Endothelial cell of umbilical vein (primary cell): ENCODE data around the gene TBC1D30. TPM values are rescaled to one million over a fixed set of nuclear protein-coding genes. Genes with fewer than 3 reads are reported as not detected.

ENCODE experiments used
- BruUV-seq: library from RNA; stranded (reverse); fragments of 400-500 nt; replicated peaks from 2 replicates; lab custom pipeline; 2021; lab: Mats Ljungman, UMichigan
- CTCF ChIA-PET: fragments of 300-600, 350-600 bp; sonication (Branson Sonifier 250); formaldehyde crosslinking; loops from one replicate; lab custom pipeline; 2021; ENCODE audit warnings: antibody characterized with exemption, inconsistent platforms; lab: Charles Lee
- POLR2A ChIA-PET: fragments of 300-600, 350-600 bp; sonication (Branson Sonifier 250); formaldehyde crosslinking; loops from one replicate; lab custom pipeline; 2021; ENCODE audit warnings: antibody characterized with exemption, inconsistent platforms; lab: Charles Lee
- DNase-seq: peaks from one replicate; pipeline ENCODE4 v3.0.0-alpha.2; 2011; ENCODE audit warnings: low read depth, low spot score
- FAIRE-seq: peaks from 2 replicates; lab custom pipeline; 2011; peaks lifted over from hg19 to GRCh38; lab: Jason Lieb, UNC
- H2AFZ ChIP-seq: 2 replicates; pipeline ENCODE4 v1.6.0; 2012; ENCODE audit warnings: low read depth, low read length, control low read depth, inconsistent platforms
- H3K27ac ChIP-seq: 2 replicates; pipeline ENCODE4 v1.5.1; 2011; ENCODE audit warnings: low read depth, mild to moderate bottlenecking, control low read depth, low read length, moderate library complexity; ENCODE audit not compliant: insufficient read depth
- H3K27me3 ChIP-seq, 2 experiments: 2 replicates each; pipeline versions ENCODE4 v1.6.0 to v1.6.1; 2011; ENCODE audit warnings: low read length in 2 of 2, mixed read lengths in 1 of 2; ENCODE audit not compliant: control insufficient read depth in 2 of 2, insufficient read depth in 2 of 2
- H3K36me3 ChIP-seq, 2 experiments: 2 replicates in 1 of 2; 3 replicates in 1 of 2; pipeline ENCODE4 v1.5.1; 2011; ENCODE audit warnings: low read length in 2 of 2, mild to moderate bottlenecking in 1 of 2, moderate library complexity in 1 of 2; ENCODE audit not compliant: control insufficient read depth in 2 of 2, insufficient read depth in 2 of 2; ENCODE audit errors: extremely low read depth in 1 of 2
- H3K4me1 ChIP-seq: 3 replicates; pipeline ENCODE4 v1.5.1; 2011; ENCODE audit warnings: mild to moderate bottlenecking, low read length; ENCODE audit not compliant: control insufficient read depth, insufficient read depth; ENCODE audit errors: extremely low read depth
- H3K4me2 ChIP-seq: 2 replicates; pipeline ENCODE4 v1.6.1; 2011; ENCODE audit warnings: low read length, control low read depth, mixed read lengths; ENCODE audit not compliant: insufficient read depth
- H3K4me3 ChIP-seq, 3 experiments: fragments of 200-600 bp in 1 of 3; sonication (generic), shearing (Covaris generic) in 1 of 3; replicated peaks in 1 of 3; 2 replicates each; pipeline ENCODE4 v1.5.1; 2011 to 2016; ENCODE audit warnings: control low read depth in 3 of 3, low read length in 3 of 3, mild to moderate bottlenecking in 2 of 3, inconsistent platforms in 1 of 3, low read depth in 1 of 3, moderate library complexity in 1 of 3; ENCODE audit not compliant: insufficient read depth in 1 of 3
- H3K79me2 ChIP-seq: 2 replicates; pipeline ENCODE4 v1.6.0; 2012; ENCODE audit warnings: low read length, inconsistent platforms; ENCODE audit not compliant: control insufficient read depth, insufficient read depth
- H3K9ac ChIP-seq: replicated peaks from 2 replicates; pipeline ENCODE3; 2011; ENCODE audit warnings: low read length, control low read depth; ENCODE audit not compliant: insufficient read depth; ENCODE audit errors: extremely low read depth
- H3K9me1 ChIP-seq: replicated peaks from 3 replicates; pipeline ENCODE4 v1.6.0; 2011; ENCODE audit warnings: mild to moderate bottlenecking, low read length; ENCODE audit not compliant: control insufficient read depth, insufficient read depth; ENCODE audit errors: extremely low read depth
- H3K9me3 ChIP-seq: replicated peaks from 2 replicates; pipeline ENCODE4 v1.5.1; 2012; ENCODE audit warnings: low read length, inconsistent platforms; ENCODE audit not compliant: control insufficient read depth, insufficient read depth
- H4K20me1 ChIP-seq: replicated peaks from 2 replicates; pipeline ENCODE3; 2011; ENCODE audit warnings: mild to moderate bottlenecking, low read length; ENCODE audit not compliant: control insufficient read depth, insufficient read depth; ENCODE audit errors: extremely low read depth
- EZH2 ChIP-seq: IDR thresholded peaks from 2 replicates; pipeline ENCODE4 v1.6.1; 2012; ENCODE audit warnings: borderline replicate concordance, low read depth, mild to moderate bottlenecking, moderate library complexity, low read length, inconsistent platforms; ENCODE audit not compliant: severe bottlenecking
- FOS ChIP-seq: IDR thresholded peaks from 2 replicates; pipeline ENCODE4 v1.6.1; 2011; ENCODE audit warnings: mild to moderate bottlenecking, low read length, moderate library complexity, borderline replicate concordance; ENCODE audit not compliant: insufficient read depth
- GATA2 ChIP-seq: IDR thresholded peaks from 2 replicates; pipeline ENCODE4 v1.7.0; 2011; ENCODE audit warnings: low read depth, mild to moderate bottlenecking, moderate library complexity, mixed read lengths, low read length; ENCODE audit not compliant: insufficient read length, insufficient read depth
- JUN ChIP-seq: IDR thresholded peaks from 2 replicates; pipeline ENCODE4 v1.6.1; 2011; ENCODE audit warnings: borderline replicate concordance, low read depth; ENCODE audit not compliant: insufficient read length, insufficient read depth
- MYC ChIP-seq: IDR thresholded peaks from one replicate; pipeline ENCODE4 v1.6.1; 2011; ENCODE audit warnings: mild to moderate bottlenecking, low read depth, low read length
- POLR2A ChIP-seq: IDR thresholded peaks from 2 replicates; pipeline ENCODE4 v1.6.1; 2012; ENCODE audit warnings: low read depth, mild to moderate bottlenecking, control low read depth, low read length
- POLR2AphosphoS5 ChIP-seq: IDR thresholded peaks from 2 replicates; pipeline ENCODE4 v1.6.1; 2012; ENCODE audit warnings: low read depth, mild to moderate bottlenecking, control low read depth, low read length, moderate library complexity; ENCODE audit not compliant: insufficient read depth
- dilution Hi-C: fragments of 300-500 bp; cut with MboI; formaldehyde crosslinking; loops from one replicate; pipeline ENCODE4 v1.15.0; 2019; ENCODE audit warnings: low sequenced_read_pairs; ENCODE audit not compliant: extremely low pct_ligation_motif_present
- intact Hi-C: fragments of 100-400 bp; cut with micrococcal nuclease; formaldehyde crosslinking; loops from one replicate; pipeline ENCODE4 v1.10.0; 2022
- polyA plus RNA-seq, 4 experiments: library from polyadenylated mRNA; depleted of rRNA in 3 of 4; stranded (reverse) in 3 of 4; unstranded in 1 of 4; fragments of >200 nt; gene quantifications; 2 replicates each; pipeline versions ENCODE4 v1.2.1 to v1.2.3, GENCODE V29; 2011 to 2012; ENCODE audit warnings: missing spikeins in 1 of 4
- total RNA-seq: library from RNA; stranded (reverse); gene quantifications from 2 replicates; pipeline ENCODE4 v1.2.3, GENCODE V29; 2021
- TF ChIP-seq, protein P1 (sequence below): IDR thresholded peaks from 2 replicates; pipeline ENCODE4 v1.6.1; 2011; ENCODE audit not compliant: insufficient read depth, insufficient read length
- TF ChIP-seq, protein P2 (sequence below), 2 donors: IDR thresholded peaks; 1 replicate in 1 of 2; 2 replicates in 1 of 2; pipeline ENCODE4 v1.5.1; 2011; ENCODE audit warnings: low read length in 2 of 2, mild to moderate bottlenecking in 2 of 2, moderate library complexity in 2 of 2, control low read depth in 1 of 2, inconsistent platforms in 1 of 2, low read depth in 1 of 2; ENCODE audit not compliant: insufficient read depth in 1 of 2; ENCODE audit errors: extremely low read depth in 1 of 2

Gene TBC1D30
- total and polyA plus RNA-seq, 2 donors (not counting 3 experiments of a cell fraction or from before 2014, with no cell fraction given): 4.4 to 7.6 TPM

DNA sequence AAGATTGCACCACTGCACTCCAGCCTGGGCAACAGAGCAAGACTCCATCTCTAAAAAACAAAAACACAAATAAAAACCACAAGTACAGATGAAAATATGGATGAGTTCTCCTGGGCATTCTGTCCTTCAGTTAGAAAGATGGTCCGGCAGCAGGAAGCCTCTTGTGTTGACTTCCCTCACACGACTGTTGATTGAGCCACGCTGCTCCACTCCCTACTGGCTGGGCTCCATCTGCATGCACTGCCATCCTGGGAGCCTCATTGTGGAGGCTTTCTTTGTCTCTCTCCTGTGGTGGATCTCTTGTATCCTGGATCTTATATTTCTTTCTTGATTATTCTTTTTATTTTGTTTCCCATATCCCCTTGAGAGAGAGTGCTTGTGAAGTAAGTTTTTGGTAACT lies 30.8 kb upstream of the TBC1D30 start:
- Histone ChIP-seq H3K9me1 (no peaks in the 10 kb centered on the region), H3K4me3 (no peak overlapping the region), H4K20me1 (no peaks in the 10 kb centered on the region), H3K4me2 (no peak overlapping the region), H3K36me3 (no peaks in the 10 kb centered on the region), H3K4me1 (no peaks in the 10 kb centered on the region), H3K9me3 (no peaks in the 10 kb centered on the region), H2AFZ (no peak overlapping the region), H3K79me2 (no peaks in the 10 kb centered on the region), H3K9ac (no peak overlapping the region), H3K27me3 (no peaks in the 10 kb centered on the region), H3K27ac (no peak overlapping the region)
- no peak for FAIRE-seq
- CTCF ChIA-PET: interaction anchor here (1.3 kb wide), 1 partner anchor 8 kb away, joined by 7 read pairs; no protein-coding TSS in a partner anchor
- no peak for DNase-seq
- no peak for TF ChIP-seq FOS
- TF ChIP-seq, protein P1, sequence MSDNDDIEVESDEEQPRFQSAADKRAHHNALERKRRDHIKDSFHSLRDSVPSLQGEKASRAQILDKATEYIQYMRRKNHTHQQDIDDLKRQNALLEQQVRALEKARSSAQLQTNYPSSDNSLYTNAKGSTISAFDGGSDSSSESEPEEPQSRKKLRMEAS: no peak
- no peak for TF ChIP-seq GATA2
- TF ChIP-seq, protein P2, sequence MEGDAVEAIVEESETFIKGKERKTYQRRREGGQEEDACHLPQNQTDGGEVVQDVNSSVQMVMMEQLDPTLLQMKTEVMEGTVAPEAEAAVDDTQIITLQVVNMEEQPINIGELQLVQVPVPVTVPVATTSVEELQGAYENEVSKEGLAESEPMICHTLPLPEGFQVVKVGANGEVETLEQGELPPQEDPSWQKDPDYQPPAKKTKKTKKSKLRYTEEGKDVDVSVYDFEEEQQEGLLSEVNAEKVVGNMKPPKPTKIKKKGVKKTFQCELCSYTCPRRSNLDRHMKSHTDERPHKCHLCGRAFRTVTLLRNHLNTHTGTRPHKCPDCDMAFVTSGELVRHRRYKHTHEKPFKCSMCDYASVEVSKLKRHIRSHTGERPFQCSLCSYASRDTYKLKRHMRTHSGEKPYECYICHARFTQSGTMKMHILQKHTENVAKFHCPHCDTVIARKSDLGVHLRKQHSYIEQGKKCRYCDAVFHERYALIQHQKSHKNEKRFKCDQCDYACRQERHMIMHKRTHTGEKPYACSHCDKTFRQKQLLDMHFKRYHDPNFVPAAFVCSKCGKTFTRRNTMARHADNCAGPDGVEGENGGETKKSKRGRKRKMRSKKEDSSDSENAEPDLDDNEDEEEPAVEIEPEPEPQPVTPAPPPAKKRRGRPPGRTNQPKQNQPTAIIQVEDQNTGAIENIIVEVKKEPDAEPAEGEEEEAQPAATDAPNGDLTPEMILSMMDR (IDR thresholded peaks at IDR 0.05; ENCODE audit: extremely low read depth in 1 of 2, insufficient read depth in 1 of 2, low read depth in 1 of 2, low read length in 2 of 2): no peak
- no peak for TF ChIP-seq POLR2AphosphoS5
- no peak for TF ChIP-seq MYC
- TF ChIP-seq POLR2A: no peak
- no peak for TF ChIP-seq EZH2
- TF ChIP-seq JUN: no peak
- dilution Hi-C loops: no loop called here
- intact Hi-C loops: no loop called here
- no TSS peak for BruUV-seq
- POLR2A ChIA-PET: no interaction called here
